SIG-M5 (cell line): ENCODE measurements around the gene HOXC12.

ENCODE experiments used
- DNase-seq: peaks from one replicate; lab custom pipeline; 2025; lab: John Stamatoyannopoulos, UW

HOXC12 gene

DNA sequence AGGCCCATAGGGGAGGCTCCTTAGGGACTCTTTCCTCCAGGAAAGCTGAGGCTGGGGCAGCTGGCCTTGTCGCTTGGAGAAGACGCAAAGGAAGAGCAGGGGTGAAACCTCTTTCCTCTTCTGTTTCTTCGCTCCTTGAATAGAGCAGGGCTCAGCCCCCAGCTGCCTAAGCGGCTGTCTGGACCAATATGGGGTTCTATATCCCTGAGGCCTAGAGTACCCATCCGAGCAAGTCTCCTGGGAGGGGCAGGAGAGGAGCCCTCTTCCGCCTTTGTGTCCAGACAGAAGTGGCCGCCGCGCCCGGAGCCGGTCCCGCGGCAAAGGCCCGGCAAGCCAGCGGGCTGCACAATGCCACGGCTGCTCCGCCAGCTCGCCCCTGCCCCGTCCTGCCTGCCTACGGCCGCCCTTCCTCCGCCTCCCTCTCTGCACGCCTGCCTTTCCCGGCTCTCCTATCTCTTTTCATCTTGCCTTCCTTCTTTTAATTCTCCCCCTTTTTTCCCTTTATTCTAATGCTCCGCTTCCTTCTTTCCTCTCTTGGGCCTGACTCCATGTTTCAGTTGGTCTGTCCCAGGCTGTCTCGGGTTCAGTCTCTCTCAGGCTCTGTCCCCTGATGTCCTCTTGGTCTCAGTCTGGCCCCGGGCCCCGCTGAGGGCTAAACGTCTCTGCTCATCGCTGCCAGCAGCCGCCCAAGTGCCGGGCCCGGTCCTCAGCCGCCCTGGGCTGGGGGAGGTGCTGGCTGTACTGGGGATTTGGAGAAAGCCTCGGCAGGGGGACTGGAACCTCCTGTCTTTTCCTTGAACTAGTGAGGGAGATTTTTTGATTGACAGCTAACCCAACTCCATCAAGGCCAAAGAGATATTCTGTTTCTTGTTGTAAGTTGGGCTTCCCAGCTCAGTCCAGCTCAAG, 42.8 kb downstream of the HOXC12 start:
- no peak for DNase-seq

DNA sequence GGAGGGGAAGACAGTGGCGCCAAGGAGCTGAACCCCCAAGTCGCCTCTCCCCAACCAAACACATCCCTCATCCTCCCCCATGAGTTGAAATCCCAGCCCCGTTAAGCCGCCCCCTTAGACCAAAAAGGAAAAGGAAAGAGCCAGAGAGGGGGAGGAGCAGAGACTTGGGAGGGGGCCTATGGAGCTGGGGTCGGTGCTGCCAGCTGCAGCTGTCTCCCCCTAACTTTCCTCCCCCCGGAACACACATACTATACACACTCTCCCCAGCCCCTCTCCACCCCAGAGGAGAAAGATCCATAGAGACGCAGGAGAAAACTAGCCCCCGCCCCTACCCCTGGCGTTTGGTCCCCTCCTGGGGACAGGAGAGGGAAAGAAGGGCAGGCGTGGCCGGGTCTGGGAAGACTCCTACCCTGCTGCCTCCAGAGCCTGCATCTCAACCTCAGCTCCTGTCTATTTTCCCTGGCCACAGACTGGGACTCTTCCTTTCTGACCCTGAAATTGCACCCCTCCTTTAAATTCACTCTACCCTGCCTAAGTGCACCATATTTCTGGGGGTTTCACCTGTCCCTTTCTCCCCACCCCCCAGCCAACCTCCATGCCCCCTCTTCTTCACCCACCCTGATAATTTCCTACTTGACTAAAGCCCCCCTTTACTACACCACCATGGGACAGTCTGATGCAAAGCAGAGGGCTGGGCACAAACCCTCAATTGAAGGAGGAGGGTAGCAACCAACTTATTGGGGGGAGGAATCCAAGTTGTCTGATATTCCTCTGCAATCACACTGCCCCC, 43.6 kb downstream of the HOXC12 start:
- DNase-seq: no peak

DNA sequence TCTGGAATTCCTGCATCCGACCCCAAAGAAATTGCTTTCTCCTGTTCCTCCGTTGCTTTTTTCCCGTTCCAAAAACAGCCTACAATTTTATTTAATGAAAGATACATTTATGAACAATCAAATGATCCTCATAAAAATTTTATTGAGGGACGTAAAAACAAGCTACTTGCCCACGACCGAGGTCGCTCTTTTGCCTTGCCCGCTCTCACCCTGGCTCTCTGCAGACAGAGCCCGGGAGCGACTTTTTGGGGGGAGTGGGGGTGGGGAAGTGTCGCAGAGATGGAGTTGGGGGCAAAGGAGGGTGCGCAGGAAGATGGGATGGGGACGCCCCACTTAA, 44.2 kb downstream of the HOXC12 start:
- no peak for DNase-seq

DNA sequence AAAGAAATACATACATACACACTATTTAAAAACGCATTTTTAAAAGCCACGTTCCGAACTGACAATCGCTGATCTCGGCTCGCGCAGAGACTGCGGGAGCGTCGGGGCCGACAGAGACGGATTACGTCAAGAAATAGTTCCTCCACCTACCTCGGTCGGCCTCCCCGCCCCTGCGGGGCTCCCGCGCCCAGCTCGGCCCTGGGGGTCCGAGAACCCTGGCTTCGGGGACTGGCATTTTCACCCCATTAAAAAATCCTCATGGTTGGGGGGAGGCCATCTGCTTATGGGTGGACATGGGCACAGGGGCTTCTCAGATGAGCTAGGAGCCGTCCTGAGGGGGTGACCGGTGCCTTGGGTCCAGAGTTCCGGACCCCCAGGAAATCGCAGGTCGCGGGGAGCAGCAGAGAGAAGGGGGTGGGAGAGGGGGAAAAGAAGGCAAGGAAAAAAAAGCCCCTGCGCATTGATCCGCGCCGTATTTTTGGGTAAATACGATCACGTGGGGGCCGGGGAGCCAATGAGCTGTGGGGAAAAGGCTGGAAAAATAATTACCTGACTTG, 44.9 kb downstream of the HOXC12 start:
- no peak for DNase-seq

DNA sequence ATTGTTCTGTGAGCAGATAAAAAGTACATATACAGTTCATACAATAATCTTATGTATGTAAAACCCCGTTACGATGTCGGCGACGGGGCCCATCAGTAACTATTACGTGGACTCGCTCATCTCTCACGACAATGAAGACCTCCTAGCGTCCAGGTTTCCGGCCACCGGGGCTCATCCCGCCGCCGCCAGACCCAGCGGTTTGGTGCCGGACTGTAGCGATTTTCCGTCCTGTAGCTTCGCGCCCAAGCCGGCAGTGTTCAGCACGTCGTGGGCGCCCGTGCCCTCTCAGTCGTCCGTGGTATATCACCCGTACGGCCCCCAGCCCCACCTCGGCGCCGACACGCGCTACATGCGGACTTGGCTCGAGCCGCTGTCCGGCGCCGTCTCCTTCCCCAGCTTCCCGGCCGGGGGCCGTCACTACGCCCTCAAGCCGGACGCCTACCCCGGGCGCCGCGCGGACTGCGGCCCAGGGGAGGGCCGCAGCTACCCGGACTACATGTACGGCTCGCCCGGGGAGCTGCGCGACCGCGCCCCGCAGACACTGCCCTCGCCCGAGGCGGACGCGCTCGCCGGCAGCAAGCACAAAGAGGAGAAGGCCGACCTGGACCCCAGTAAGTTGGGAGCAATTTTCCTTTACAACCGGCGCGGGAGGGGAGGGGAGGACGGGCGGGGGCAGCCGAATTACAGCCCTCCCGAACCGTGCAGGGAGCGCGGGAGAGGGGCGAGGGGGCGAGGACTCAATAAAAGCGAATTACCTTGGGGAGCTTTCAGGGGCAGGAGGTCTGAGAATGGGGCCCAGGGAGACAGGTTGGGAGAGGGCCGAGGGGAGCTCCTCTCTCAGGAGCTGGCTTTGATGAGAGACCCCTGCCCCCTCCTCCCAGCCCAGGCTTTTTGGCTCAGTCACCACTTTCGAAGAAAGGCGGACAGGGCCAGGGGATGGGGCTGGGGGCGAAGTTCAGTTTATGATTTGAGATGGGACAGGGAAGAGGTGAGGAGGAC, 45.7 kb downstream of the HOXC12 start, which contains the start of gene HOXC9:
TSS of gene HOXC9 (plus strand) at position 46 of the 999 bp plus-strand sequence. CDS start at position 74, 28 bp downstream.
- no peak for DNase-seq

DNA sequence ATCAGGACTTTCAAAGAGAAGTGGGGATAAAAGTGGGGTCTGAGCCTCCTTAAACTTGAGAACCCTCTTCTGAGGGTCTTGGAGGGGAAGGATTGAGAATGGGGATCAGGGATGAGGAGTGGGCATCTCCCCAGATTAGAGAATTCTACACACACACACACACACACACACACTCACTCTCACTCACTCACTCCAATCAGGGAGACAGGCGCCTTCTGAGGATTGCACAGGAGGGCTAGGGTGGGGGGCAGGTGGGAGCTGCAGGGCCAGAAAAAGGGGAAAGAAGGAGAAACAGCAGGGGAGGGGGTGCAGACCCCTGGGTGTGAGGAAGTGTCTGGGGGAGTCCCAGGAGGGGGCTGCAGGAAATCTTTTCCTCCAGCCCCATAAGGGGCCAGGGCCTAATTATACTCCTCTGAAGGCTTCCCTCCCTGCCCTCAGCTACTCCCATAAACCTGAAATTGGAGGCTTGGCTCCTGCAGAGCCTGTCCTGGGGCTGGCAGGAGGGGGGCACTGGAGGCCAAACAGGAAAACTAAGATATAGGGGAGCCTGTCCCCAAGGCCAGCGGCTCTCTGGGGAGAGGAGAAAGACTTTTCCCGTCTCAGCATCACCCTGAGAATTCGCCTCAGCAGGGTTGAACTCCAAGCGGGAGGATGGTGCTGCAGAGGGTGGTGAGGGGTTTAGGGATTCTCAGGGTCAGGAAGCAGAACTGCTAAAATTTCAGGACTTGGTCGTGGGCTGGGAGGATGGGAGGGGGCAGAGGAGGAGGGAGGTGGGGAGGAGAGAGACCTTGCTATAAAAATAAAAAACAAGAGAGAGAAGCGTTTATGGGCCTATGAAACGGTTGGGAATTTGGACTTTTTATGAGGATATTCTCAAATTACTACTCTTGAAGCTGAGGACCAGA, 46.8 kb downstream of the HOXC12 start:
- no peak for DNase-seq

DNA sequence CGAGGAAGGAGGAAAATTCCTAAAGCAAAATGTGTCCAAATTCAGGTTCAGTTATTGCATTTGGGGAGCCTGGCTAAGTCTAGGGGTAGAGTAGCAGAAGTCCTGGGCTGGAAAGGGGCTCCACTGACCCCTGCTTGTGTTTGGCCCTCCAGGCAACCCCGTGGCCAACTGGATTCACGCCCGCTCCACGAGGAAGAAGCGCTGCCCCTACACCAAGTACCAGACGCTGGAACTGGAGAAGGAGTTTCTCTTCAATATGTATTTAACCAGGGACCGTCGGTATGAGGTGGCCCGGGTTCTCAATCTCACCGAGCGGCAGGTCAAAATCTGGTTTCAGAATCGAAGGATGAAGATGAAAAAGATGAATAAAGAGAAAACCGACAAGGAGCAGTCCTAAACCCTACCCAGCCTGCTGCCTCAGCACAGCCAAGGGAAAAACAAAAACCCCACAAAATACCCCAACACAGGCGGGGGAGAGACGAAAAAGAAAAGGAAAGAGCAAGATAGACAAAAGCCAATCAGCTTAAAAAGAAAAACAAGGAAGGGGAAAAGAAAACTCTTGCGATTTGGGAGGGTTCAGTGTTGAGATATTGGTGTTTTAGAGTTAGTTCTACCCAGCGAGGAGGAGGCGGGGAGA, 47.7 kb downstream of the HOXC12 start:
- DNase-seq: no peak

DNA sequence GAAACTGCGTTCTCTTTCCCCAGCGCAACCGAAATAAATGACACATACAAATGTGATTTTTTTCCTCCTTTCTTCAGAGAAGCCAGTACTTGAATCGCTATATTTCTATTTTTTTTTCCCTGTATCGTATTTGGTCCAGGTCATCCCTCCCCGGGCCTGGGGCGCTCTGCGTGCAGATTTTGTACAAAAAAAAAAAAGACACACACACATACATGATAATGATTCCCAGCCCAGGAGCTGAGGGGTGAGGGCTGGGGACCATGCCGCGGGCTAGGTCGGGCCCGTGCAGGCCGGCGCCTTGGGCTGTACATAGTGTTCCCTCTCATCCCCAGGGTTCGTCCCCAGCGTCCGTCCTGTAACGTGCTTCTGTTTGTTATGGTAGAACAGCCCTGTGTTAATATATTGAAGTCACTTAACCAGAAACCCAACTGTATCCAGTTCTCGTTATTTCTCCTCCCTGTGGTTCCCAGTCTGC, 48.2 kb downstream of the HOXC12 start:
- no peak for DNase-seq

DNA sequence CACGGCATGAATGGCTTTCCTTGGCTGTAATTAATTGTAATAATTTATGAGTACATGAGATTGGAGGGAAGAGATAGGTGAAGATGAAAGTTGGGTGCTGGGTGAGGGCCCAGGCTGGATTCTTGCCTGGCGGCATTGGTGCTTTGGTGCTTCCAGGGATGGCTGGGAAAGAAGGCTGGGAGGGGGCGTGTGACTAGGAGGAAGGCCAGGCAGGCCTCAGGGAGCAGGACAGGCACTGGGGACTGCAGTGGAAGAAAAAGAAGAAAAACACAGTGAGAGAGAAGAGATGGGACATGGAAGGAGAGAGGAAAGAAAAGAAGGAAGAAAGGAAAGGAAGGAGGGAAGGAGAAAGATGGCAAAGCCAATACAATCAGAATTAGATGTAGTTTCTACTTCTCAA, 48.9 kb downstream of the HOXC12 start:
- no peak for DNase-seq

DNA sequence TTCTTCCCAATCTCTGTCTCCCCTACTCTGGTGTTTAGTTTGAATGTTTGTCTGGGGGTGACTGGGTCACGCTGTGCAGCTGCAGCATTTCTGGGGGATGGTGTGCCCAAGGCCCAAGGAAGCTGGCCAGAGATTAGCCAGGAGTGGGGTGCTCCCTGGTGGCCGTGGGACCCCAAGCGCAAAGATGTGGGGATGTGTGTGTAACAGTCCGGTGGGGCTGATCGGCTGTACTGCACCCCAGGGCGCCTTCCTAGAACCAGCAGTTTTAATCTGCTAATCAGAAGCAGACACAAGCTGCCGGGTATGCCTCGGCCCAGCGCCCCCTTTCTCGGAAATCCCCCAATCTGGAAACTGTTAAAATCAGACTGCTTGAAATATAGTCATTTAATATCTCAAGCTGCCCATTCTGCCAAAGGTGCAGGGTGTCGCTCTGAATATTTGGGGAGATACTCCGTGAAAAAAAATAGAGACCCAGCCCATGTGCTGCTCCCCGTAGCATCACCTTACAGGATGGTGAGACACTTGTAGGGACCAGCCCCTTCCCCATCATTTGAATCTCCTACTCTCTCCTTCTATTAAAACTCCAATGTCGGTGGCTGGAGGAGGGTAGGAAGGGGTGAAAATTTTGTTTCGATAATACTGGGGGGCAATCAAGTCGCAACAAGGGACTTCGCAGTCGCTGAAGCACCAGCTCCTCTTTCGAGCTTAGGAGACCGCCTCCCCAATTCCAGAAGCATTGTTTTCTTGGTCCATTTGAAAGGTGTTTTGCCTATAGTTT, 49.5 kb downstream of the HOXC12 start:
- no peak for DNase-seq

DNA sequence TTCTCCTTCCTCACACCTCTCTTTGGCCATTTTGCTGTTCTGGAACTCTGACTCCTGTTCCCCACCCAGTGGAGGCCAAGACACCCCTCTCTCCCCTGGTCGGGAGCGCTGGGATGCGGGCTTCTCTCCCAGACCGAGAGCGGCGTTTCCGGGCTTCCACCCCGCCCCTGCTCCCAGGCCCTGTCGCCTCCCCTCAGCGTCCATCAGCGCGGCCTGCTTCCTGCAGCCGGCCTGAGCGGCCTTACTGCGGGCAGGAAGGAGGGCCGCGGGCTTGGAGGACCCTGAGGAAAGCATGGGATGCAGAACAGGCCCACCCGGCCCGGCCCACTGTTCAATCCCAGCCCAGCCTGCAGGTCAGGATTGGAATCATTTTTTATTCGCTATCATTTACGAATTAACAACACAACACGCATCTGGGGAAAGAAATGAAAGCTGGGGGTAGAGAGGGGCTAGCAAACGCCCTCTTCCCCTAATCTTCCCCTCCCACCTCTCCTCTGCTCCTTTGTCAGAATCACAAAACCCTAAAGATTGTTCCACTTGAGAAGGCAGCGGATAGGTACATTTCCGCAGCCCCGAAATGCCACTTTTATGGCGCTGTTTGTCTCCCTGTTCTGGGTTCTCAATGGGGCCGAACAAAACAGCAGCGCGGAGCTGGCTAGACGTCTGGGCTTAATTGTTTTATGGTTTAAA, 50.3 kb downstream of the HOXC12 start:
- no peak for DNase-seq

DNA sequence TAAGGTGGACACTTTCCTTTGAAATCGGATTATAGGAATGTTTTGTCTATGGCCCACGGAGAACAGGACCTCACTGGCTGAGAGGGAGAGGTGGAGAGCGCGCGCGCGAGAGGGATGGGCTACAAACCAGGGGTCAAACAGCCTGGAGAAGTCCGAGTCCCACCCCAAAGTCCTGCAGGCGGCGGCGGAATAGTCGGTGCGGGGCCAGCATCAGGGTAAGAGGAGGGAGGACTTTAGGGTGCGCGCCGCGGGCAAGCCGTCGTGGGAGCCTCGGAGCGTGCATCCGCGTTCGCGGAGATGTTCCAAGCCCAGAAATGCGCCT, 50.8 kb downstream of the HOXC12 start:
- no peak for DNase-seq

DNA sequence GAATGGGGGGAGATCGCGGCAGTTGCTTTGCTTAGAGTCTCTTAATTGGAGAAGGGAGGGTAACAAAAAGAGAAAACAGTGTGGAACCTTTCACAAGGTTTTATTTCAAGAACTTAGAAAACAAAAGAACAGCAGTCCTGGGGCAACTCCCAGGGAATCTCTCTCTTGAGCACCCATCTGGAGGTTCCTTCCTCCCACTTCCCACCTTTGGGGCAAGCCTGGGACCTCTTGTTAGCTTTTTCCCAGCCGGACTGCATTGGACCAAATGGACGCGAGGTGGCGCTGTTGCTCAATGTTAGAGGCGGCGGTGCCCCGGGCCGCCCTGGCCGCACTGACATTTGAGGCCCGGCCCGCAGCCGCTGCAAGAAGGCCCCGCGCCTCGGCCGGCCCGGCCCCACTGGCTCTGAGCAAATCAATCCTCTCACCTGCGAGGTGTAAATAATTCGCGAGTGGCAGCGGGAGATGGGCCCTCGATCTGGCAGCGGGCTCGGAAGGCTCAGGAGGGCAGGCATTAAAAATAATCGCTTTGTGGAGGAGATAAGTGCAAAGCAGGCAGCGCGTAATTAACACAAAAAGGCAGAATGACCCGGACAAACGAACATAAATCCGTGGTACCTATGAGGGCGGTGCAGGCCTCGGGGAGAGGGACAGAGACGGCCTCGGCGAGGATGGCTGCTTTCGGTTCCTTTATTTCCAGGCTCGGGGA, 51.3 kb downstream of the HOXC12 start:
- no peak for DNase-seq

DNA sequence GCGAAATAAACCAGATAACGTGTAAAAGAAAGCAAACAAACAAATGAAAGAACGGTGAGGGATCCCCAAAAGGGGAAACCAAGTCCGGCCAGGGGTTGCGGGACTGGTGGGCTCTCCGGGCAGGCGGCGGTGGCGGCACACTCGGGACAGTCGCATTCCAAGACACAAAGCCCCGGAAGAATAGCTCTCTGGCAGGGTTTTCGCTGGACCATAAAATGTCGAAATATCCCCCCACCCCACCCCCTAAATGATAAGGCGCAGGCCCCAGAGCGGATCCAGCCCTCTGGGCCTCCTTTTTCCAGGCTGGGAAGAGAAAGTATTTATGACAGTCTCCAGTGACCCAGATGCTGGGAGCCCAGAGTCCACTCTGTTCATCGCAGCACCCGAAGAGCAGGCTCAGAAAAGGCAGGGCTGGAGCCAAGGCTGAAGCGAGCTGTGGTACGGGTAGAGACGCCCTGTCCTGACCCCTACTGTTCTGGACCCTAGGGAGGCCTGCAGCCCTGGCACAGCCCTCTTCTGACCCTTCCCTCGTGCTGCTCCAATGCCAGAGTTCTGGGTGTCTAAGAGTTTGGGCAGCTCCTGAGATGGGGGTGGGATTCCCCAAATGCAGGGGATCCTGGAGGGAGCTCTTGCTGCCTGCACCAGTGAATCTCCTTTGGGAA, 52.0 kb downstream of the HOXC12 start:
- no peak for DNase-seq

DNA sequence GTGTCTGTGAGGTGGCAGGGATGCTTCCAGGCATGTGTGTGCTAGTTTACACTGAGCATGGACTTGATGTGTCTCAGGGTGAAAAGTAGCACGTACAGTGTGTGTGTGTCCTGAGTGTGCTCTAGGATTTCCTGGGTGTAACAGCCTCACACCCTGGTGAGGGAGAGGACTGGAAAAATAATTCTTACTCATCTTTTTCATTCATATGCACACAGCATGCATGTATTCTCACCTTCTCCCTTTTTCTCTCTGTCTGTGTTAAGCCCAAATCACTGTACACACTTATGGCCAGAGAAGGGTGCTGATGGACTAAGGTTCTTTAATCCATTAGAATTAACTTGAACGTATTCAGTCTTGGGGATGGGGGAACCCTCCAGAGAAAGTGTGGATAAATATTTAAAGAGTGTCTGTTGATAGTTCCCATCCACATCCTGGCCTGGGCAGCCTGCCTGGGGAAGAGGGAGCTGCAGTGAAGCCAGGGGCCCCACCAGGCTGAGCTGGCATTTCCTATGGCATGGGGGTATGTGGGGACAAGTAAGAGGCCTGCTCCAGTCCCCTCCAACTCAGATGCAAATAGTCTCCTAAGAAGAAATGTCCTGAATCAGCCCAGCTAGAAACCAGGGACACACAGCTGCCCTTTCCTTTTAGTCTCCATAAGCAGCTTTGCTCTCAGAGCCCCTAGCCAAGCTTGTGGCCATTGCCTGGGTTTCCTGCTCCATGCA, 53.0 kb downstream of the HOXC12 start:
- DNase-seq: no peak

DNA sequence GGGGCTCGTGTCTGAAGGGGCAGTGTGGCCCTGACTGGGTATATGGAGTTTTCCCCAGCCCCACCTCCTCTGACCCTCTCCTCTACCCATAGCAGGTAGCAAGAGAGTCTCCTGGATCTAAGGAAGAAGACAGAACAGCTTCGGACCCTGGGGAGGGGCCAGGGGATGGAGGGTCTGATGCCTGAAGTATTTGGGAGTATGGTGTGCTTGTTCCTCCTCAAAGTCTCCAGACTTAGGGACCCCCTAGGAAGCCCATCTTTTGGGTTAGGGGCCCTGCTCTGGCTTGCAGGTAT, 53.5 kb downstream of the HOXC12 start:
- no peak for DNase-seq
